Gastrocnemius medialis (tissue), 4 donors: ENCODE results near the gene DDX60.

Experiments used
- CTCF ChIP-seq, 5 experiments: fragments of 450-650 bp in 3 of 5; fragments of 200-600 bp in 2 of 5; sonication (generic) in 2 of 5; IDR thresholded peaks in 4 of 5; conservative IDR thresholded peaks in 1 of 5; 1 replicate in 4 of 5; 2 replicates in 1 of 5; pipeline ENCODE4 v1.5.1; 2016 to 2019; ENCODE audit warnings: antibody characterized with exemption in 5 of 5, mild to moderate bottlenecking in 3 of 5, moderate library complexity in 3 of 5
- POLR2A ChIP-seq, 2 donors: fragments of 450-650 bp; IDR thresholded peaks; one replicate each; pipeline ENCODE4 v1.6.1; 2017; ENCODE audit warnings: antibody characterized with exemption in 2 of 2, mild to moderate bottlenecking in 2 of 2, moderate library complexity in 2 of 2

- TF ChIP-seq CTCF (IDR thresholded peaks at IDR 0.05 in 4 of 5, conservative IDR thresholded peaks at IDR 0.05 in 1 of 5) (no peak), POLR2A (IDR thresholded peaks at IDR 0.05) (no peak)
Measured at GRCh38 chr4:168221301-168221700, 97.3 kb downstream of the DDX60 start.
